ENCODE measurements around the gene C3orf20.

GRCh38 chr3:14631101-14631497 is 43.8 kb upstream of the C3orf20 start:
- TF ChIP-seq CTCF (conservative IDR thresholded peaks at IDR 0.05) (no peak), ZFX (IDR thresholded peaks at IDR 0.05) (no peak)
